Mucosa of descending colon (tissue), 3 donors: ENCODE measurements around the gene SNCB. TPM values are rescaled to one million over a fixed set of nuclear protein-coding genes. Genes with fewer than 3 reads are reported as not detected.
A peak's percentile ranks its signal among the peaks of the same experiment; 100 is the strongest.

Experiments used
- ATAC-seq: fragments of 200-7000 bp; cut with Tn5 transposase; one replicate; pipeline ENCODE4 v1.9.1; 2020; ENCODE audit warnings: mild to moderate bottlenecking, moderate library complexity
- DNase-seq, 3 donors: peaks; one replicate each; pipeline ENCODE4 v3.0.0-alpha.2; 2020
- H3K36me3 ChIP-seq: fragments of 200-600 bp; one replicate; pipeline ENCODE4 v1.8.0; 2021; ENCODE audit warnings: low read depth, mild to moderate bottlenecking
- H3K4me1 ChIP-seq: fragments of 200-600 bp; one replicate; pipeline ENCODE4 v1.8.0; 2021; ENCODE audit warnings: low read depth, mild to moderate bottlenecking
- H3K4me3 ChIP-seq: fragments of 200-600 bp; one replicate; pipeline ENCODE4 v1.8.0; 2021; ENCODE audit warnings: mild to moderate bottlenecking
- H3K9me3 ChIP-seq: fragments of 200-600 bp; one replicate; pipeline ENCODE4 v1.8.0; 2021; ENCODE audit warnings: mild to moderate bottlenecking
- intact Hi-C, 2 donors: fragments of 100-400 bp; cut with DNase I in 1 of 2; cut with micrococcal nuclease in 1 of 2; formaldehyde crosslinking; loops; one replicate each; pipeline versions ENCODE4 v1.11.0 to v1.11.1; 2022; cut with DNase I, micrococcal nuclease
- total RNA-seq, 3 donors: library from RNA; stranded (reverse); fragmentation: NEBNext Ultra II Directional in 2 of 3; extraction: Animal tissue kit (Norgen Biotek cat#: 25700) in 2 of 3; gene quantifications; one replicate each; pipeline versions ENCODE4 v1.2.1 to v1.2.4, GENCODE V29; 2021 to 2023
- TF ChIP-seq, protein P1 (sequence below): fragments of 200-600 bp; IDR thresholded peaks from one replicate; pipeline ENCODE4 v1.8.0; 2022; ENCODE audit warnings: antibody characterized with exemption, mild to moderate bottlenecking
- donor health status: DM: no; HTN: no; CAD: no; lungs with moderate emphysema.
- donor health status: DM: no; HTN: no; CAD: no.
- donor health status: DM: no; HTN: yes; CAD: no.

SNCB gene
- total RNA-seq, 3 donors from 2014 or later, result 0.89 TPM; not detected in 2

GRCh38 chr5:176654856-176655255 lies 24.5 kb upstream of the SNCB start:
- TF ChIP-seq, protein P1, sequence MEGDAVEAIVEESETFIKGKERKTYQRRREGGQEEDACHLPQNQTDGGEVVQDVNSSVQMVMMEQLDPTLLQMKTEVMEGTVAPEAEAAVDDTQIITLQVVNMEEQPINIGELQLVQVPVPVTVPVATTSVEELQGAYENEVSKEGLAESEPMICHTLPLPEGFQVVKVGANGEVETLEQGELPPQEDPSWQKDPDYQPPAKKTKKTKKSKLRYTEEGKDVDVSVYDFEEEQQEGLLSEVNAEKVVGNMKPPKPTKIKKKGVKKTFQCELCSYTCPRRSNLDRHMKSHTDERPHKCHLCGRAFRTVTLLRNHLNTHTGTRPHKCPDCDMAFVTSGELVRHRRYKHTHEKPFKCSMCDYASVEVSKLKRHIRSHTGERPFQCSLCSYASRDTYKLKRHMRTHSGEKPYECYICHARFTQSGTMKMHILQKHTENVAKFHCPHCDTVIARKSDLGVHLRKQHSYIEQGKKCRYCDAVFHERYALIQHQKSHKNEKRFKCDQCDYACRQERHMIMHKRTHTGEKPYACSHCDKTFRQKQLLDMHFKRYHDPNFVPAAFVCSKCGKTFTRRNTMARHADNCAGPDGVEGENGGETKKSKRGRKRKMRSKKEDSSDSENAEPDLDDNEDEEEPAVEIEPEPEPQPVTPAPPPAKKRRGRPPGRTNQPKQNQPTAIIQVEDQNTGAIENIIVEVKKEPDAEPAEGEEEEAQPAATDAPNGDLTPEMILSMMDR, result no peak
- ATAC-seq (no peak), DNase-seq (no peak)
- H3K4me1 ChIP-seq, result peaks cover 10% of the 10 kb centered on the region
- intact Hi-C loops, result no loop called here
- H3K4me3 ChIP-seq, result no peak overlapping the region
- H3K9me3 ChIP-seq, result no peaks in the 10 kb centered on the region
- no peaks in the 10 kb centered on the region for H3K36me3 ChIP-seq

DNA sequence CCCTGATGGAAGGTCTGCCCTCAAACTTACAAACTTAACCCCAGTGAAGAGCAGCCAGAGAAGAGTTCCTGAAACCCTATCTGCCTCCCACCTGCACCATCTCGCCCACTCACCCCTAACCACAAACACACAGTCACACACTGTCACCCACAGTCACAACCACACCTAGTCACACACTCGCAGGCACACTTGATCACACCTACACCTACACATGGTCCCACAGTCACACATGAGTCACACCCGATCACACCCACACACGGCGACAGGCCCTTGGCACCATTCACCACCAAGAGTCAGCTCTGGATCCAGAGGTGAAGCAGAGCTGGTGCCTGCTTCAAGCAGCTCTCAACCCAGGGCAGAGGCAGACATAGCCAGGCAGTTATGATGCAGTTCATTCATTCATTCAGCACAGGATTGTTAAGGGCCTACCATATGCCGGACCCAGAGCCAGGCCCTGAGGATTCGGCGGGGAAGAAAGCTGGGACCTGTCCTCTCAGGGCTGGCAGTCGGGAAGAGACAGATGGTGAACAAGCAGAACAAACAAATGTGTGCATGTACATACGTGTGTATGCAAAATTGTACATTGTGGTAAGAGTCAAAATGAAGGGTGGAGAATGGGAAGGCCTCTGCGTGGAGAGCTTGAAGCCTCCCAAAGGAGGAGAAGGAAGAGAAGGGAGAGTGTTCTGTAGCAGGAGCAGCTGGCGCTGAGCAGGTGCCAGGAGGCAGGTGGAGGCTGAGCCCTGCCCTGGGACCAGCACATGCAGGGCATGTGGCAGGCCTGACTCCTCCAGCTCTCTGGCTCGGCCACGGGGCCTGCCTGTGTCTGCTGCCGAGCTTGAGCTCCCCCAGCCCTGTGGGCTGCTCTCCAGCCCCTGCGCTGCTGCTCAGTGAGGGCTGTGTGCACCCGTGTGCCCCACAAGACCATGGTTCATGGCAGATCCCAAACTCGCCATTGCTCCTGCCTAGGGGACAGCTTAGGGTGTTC lies 23.4 kb upstream of the SNCB start:
- H3K4me1 ChIP-seq, result peaks cover 9% of the 10 kb centered on the region
- TF ChIP-seq, protein P1, result no peak
- DNase-seq, result no peak
- no peaks in the 10 kb centered on the region for H3K9me3 ChIP-seq
- peak; percentile 46 for ATAC-seq
- H3K4me3 ChIP-seq, result no peak overlapping the region
- no peaks in the 10 kb centered on the region for H3K36me3 ChIP-seq
- intact Hi-C loops, result no loop called here

DNA sequence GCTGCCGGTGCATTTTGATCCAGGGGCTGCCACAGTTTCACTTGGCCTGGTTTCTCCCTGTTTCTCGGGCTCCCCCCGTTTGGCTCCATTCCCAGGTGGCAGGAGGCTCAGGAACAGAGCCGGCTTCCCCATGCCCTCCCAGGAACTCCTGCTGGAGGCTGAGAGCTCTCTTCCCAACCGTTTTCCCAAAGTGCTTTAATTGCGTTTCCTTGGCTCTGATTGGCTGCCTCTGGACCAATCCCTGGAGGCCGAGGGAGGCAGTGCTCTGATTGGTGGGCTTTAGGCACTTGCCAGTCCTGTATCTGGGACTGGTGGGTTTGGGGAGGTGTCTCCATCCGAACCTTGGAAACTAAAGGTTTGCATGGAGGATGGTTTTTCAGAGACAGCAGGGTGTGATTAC lies 21.8 kb upstream of the SNCB start:
- intact Hi-C loops, result no loop called here
- ATAC-seq (no peak), DNase-seq (no peak)
- TF ChIP-seq, protein P1, result no peak
- no peaks in the 10 kb centered on the region for H3K36me3 ChIP-seq
- no peak overlapping the region for H3K4me3 ChIP-seq
- peaks cover 11% of the 10 kb centered on the region for H3K4me1 ChIP-seq
- H3K9me3 ChIP-seq, result no peaks in the 10 kb centered on the region

GRCh38 chr5:176651472-176651980 lies 21.2 kb upstream of the SNCB start:
- intact Hi-C loops, result no loop called here
- Histone ChIP-seq H3K9me3 (no peaks in the 10 kb centered on the region), H3K4me1 (peaks cover 13% of the 10 kb centered on the region), H3K36me3 (no peaks in the 10 kb centered on the region), H3K4me3 (no peak overlapping the region)
- no peak for DNase-seq
- no peak for ATAC-seq
- TF ChIP-seq, protein P1, result no peak

DNA sequence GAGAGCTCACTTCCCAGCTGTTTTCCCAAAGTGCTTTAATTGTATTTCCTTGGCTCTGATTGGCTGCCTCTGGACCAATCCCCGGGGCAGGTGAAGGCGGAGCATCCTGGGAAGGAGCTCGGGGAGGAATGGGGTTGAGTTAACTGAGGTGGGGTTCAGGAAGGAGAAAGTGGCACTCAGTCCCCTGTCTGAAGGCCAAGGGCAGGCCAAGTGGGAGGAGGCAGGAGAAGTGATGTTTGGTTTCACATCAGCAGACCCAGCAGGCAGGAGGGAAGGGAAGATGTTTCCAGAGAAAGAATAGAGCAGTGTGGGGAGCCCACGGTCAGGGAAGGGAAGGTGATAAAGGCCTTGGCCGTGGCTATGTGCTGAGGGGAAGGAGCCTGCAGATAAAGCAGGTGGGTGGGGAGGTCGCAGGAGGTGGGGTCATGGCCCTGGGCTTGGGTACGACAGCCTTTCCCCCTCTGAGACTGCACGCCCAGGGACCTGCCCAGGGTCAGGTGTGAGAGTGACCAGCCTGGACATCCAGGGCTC lies 20.1 kb upstream of the SNCB start:
- Histone ChIP-seq H3K9me3 (no peaks in the 10 kb centered on the region), H3K36me3 (no peaks in the 10 kb centered on the region), H3K4me3 (no peak overlapping the region), H3K4me1 (peaks cover 13% of the 10 kb centered on the region)
- no peak for DNase-seq
- intact Hi-C loops, result no loop called here
- TF ChIP-seq, protein P1, result no peak
- ATAC-seq, result no peak
